Measurements from ENCODE around the gene IQCH. TPM values are rescaled to one million over a fixed set of nuclear protein-coding genes. Genes with fewer than 3 reads are reported as not detected.
A peak's percentile ranks its signal among the peaks of the same experiment; 100 is the strongest.

Gene IQCH
- total RNA-seq, 1 experiment from 2014 or later: 1.1 TPM

- Histone ChIP-seq H3K79me1 (ENCODE audit: insufficient read depth, low read depth, low read length, poor library complexity, severe bottlenecking) (no peaks in the 10 kb centered on the region), H2BK15ac (ENCODE audit: low read depth, low read length) (no peak overlapping the region), H3K9ac (ENCODE audit: extremely low read depth, insufficient read length, low read length) (no peak overlapping the region), H2BK5ac (ENCODE audit: insufficient read length, low read length) (no peak overlapping the region), H3K27ac (ENCODE audit: insufficient read length, low read depth, low read length) (no peak overlapping the region), H3K79me2 (ENCODE audit: insufficient read depth, low read length) (no peaks in the 10 kb centered on the region), H4K5ac (ENCODE audit: insufficient read length, low read depth, low read length) (no peak overlapping the region), H3K23ac (ENCODE audit: insufficient read length, low read depth, low read length) (no peak overlapping the region), H3K4me1 (ENCODE audit: insufficient read depth, low read length) (peaks cover 2% of the 10 kb centered on the region; the same call in 1 of the 2 replicates), H3K18ac (ENCODE audit: insufficient read length, low read depth, low read length) (no peak overlapping the region), H3K27me3 (ENCODE audit: insufficient read depth, low read length) (no peaks in the 10 kb centered on the region), H4K20me1 (ENCODE audit: control insufficient read depth, insufficient read depth, insufficient read length) (no peaks in the 10 kb centered on the region), H2BK12ac (ENCODE audit: insufficient read length, low read depth, low read length) (no peak overlapping the region), H3K23me2 (ENCODE audit: insufficient read length, low read depth, low read length, poor library complexity, severe bottlenecking) (no peaks in the 10 kb centered on the region), H2BK20ac (ENCODE audit: low read depth, low read length, poor library complexity, severe bottlenecking) (no peak overlapping the region), H2AFZ (ENCODE audit: low read length) (no peak overlapping the region), H4K8ac (replicated peaks; ENCODE audit: insufficient read length, low read depth, low read length) (no peak overlapping the region), H3K56ac (ENCODE audit: insufficient read length, low read depth, low read length) (no peak overlapping the region), H3T11ph (ENCODE audit: low read length) (no peak overlapping the region), H3K9me3 (ENCODE audit: control insufficient read depth, low read depth, low read length) (no peaks in the 10 kb centered on the region), H3K14ac (ENCODE audit: insufficient read depth, low read length) (no peak overlapping the region), H2AK5ac (ENCODE audit: insufficient read length, low read length) (no peak overlapping the region), H2BK120ac (ENCODE audit: low read depth, low read length, poor library complexity, severe bottlenecking) (no peak overlapping the region), H4K91ac (ENCODE audit: insufficient read length, low read depth, low read length) (no peak overlapping the region), H3K4ac (ENCODE audit: low read depth, low read length) (no peak overlapping the region), H3K4me2 (ENCODE audit: insufficient read depth, insufficient read length, low read length) (no peak overlapping the region)
- Mint-ChIP-seq H3K27me3 (ENCODE audit: low read depth) (no peaks in the 10 kb centered on the region; the same call in 1 of the 2 replicates), H3K4me1 (peaks cover 16 to 25% of the 10 kb centered on the region in 2 experiments), H3K36me3 (ENCODE audit: insufficient read depth in 1 of 3, low read depth in 3 of 3) (peaks cover 2 to 6% (median 5%) of the 10 kb centered on the region in 3 experiments; a peak in 6 of 7 replicates), H3K4me3 (no peak overlapping the region), H3K9me3 (peaks cover 5 to 6% of the 10 kb centered on the region in 2 experiments), H3K27ac (peak overlapping the region in 1 of 3 experiments; percentile 82; a peak in 1 of 7 replicates)
- TF ChIP-seq CTCF (conservative IDR thresholded peaks at IDR 0.05): no peak
- no CpG with 5 or more reads among the region's 5 CpGs for WGBS (ENCODE audit: extremely low coverage, insufficient read length, low lambda C conversion rate)
- DNase-seq: no peak
These were observed 103.8 kb downstream of the IQCH start for GRCh38 chr15:67358391-67358790.

Measured in H9 (cell line).